GM12892 (cell line): ENCODE results near the gene ARF6.

Source experiments
- POLR2A ChIP-seq: IDR thresholded peaks from 2 replicates; pipeline ENCODE4 v1.6.1; 2011; ENCODE audit warnings: low read depth, low read length, control low read depth
- POLR2AphosphoS5 ChIP-seq: IDR thresholded peaks from 2 replicates; pipeline ENCODE4 v1.6.1; 2011; ENCODE audit warnings: low read depth, low read length, control low read depth

DNA sequence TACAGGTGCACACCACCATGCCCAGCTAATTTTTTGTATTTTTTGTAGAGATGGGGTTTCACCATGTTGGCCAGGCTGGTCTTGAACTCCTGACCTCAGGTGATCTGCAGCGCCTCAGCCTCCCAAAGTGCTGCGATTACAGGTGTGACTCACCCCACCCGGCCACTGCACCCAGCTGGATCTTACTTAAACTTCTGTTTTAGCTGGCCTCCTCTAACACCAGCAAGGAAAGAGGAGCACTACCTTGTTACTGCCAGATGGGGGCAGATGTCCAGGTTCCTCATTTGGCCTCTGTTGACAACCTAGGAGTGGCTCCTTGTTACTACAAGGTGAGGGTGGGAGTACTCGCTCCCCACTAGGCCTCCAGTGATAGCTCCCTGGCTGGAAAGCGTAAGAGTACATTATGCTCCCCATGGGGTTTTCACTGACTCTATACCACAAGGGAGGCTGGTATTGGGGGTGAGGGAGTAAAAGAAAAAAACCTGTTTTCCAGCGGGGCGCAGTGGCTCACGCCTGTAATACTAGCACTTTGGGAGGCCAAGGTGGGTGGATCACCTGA, 13.2 kb upstream of the ARF6 start:
- TF ChIP-seq POLR2A (no peak), POLR2AphosphoS5 (no peak)
